ENCODE measurements around the gene NUP214. TPM values are rescaled to one million over a fixed set of nuclear protein-coding genes. Genes with fewer than 3 reads are reported as not detected.
"Not testable (repeated sequence)": the region's sequence is repeated elsewhere in the genome, so short reads cannot be mapped to it uniquely, and the experiment has no call there.

NUP214 gene
- total RNA-seq, 6 experiments from 2014 or later: 34.2 to 43.7 (median 39.3) TPM

DNA sequence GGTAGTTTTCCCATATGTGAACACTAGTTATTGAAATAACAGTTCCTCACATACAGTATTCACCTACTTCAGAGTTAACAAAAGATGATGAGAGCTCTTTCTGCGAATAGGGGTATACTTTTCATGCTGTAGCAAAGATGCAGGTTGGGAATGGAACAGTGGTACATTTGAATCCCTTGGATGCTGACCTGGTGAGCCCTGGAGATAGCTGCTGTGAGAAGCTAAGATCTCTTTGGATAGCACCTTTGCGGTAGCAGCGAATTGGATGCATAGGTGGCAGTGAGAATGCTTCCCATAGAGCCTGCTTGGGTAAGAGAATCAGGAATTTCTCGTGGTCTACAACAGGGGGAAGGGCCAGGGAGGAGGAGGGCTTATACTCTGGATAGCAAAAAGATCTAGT, 61.2 kb downstream of the NUP214 start:
- Mint-ChIP-seq H3K4me1 (ENCODE audit: low read depth) (peaks cover 3% of the 10 kb centered on the region), H3K27ac (no peak overlapping the region; the same call in 1 of the 2 replicates), H3K9me3 (no peaks in the 10 kb centered on the region), H3K36me3 (ENCODE audit: low read depth) (peaks cover 22% of the 10 kb centered on the region; the same call in 1 of the 2 replicates), H3K27me3 (ENCODE audit: insufficient read depth) (no peaks in the 10 kb centered on the region), H3K4me3 (no peak overlapping the region)
- DNase-seq: no peak
- TF ChIP-seq, protein P1, sequence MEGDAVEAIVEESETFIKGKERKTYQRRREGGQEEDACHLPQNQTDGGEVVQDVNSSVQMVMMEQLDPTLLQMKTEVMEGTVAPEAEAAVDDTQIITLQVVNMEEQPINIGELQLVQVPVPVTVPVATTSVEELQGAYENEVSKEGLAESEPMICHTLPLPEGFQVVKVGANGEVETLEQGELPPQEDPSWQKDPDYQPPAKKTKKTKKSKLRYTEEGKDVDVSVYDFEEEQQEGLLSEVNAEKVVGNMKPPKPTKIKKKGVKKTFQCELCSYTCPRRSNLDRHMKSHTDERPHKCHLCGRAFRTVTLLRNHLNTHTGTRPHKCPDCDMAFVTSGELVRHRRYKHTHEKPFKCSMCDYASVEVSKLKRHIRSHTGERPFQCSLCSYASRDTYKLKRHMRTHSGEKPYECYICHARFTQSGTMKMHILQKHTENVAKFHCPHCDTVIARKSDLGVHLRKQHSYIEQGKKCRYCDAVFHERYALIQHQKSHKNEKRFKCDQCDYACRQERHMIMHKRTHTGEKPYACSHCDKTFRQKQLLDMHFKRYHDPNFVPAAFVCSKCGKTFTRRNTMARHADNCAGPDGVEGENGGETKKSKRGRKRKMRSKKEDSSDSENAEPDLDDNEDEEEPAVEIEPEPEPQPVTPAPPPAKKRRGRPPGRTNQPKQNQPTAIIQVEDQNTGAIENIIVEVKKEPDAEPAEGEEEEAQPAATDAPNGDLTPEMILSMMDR (IDR thresholded peaks at IDR 0.05): no peak

DNA sequence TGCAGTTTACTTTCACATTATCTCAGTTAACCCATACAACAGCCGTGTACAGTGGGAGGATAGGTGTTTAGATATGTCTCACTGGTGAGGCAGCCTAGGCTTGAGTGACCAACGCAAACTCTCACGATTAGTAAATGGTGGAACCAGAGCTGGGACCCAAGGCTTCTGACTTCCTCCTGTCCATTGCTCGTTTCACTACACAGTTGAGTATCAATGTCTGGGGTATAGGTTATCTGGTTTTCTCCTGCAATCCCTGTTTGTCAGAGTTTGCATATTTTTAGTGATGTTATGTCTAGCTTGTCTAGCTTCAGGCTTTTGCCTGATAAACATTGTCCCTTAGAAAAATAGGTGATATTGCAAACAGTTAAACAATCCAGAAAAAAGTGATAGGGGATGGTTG, 62.6 kb downstream of the NUP214 start:
- no peak for DNase-seq
- no peak overlapping the region for H3K4me3 Mint-ChIP-seq
- no peak overlapping the region for H3K27ac Mint-ChIP-seq
- peaks cover 18% of the 10 kb centered on the region; the same call in 1 of the 2 replicates for H3K36me3 Mint-ChIP-seq (ENCODE audit: low read depth)
- no peaks in the 10 kb centered on the region; the same call in 1 of the 2 replicates for H3K4me1 Mint-ChIP-seq (ENCODE audit: low read depth)
- TF ChIP-seq, protein P1 (IDR thresholded peaks at IDR 0.05): no peak
- no peaks in the 10 kb centered on the region for H3K27me3 Mint-ChIP-seq (ENCODE audit: insufficient read depth)
- no peaks in the 10 kb centered on the region for H3K9me3 Mint-ChIP-seq

DNA sequence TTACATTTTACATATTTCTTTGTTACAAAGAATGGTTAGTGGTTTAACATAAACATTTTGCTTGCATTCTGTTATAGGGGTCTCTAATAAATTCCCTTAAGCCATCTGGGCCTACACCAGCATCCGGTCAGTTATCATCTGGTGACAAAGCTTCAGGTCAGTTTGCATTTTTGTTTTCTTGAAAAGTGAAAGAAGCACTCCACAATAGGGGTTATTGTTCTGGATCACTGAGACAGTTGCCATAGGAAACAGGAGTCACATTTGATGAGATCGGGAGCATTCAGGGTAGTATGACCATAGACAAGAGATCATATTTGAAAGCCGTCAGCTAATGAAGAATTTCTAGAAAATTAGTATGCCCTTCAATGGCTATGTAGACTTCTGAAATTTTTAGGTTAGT, 63.6 kb downstream of the NUP214 start:
- Mint-ChIP-seq H3K4me1 (ENCODE audit: low read depth) (no peaks in the 10 kb centered on the region; the same call in 1 of the 2 replicates), H3K27me3 (ENCODE audit: insufficient read depth) (no peaks in the 10 kb centered on the region), H3K27ac (no peak overlapping the region), H3K9me3 (no peaks in the 10 kb centered on the region), H3K4me3 (no peak overlapping the region), H3K36me3 (ENCODE audit: low read depth) (peaks cover 18% of the 10 kb centered on the region; the same call in 1 of the 2 replicates)
- no peak for DNase-seq
- TF ChIP-seq, protein P1 (IDR thresholded peaks at IDR 0.05): no peak

DNA sequence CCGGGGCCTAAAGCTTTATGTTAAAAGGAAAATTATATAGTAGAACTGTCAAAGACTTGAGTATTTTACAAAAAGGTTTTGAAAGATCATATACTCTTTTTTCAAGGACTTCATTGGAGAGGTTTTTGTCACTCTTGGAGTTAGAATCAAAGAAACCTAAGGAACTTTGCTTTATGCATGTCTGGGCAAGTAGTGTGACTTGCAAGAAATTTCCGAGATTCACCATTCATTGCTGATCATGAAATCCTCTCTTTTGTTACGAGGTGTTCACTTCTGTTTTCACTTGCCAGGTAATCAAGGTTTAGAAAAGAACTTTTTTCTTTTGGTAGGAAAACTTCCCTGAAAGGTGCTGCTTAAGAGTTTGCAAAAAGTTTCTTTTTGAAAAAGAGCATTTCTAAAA, 64.8 kb downstream of the NUP214 start:
- DNase-seq: no peak
- TF ChIP-seq, protein P1 (IDR thresholded peaks at IDR 0.05): no peak
- no peak overlapping the region for H3K27ac Mint-ChIP-seq
- no peaks in the 10 kb centered on the region for H3K9me3 Mint-ChIP-seq
- H3K27me3 Mint-ChIP-seq (ENCODE audit: insufficient read depth): no peaks in the 10 kb centered on the region
- H3K4me3 Mint-ChIP-seq: no peak overlapping the region
- H3K4me1 Mint-ChIP-seq (ENCODE audit: low read depth): no peaks in the 10 kb centered on the region; the same call in 1 of the 2 replicates
- peaks cover 18% of the 10 kb centered on the region for H3K36me3 Mint-ChIP-seq (ENCODE audit: low read depth)

DNA sequence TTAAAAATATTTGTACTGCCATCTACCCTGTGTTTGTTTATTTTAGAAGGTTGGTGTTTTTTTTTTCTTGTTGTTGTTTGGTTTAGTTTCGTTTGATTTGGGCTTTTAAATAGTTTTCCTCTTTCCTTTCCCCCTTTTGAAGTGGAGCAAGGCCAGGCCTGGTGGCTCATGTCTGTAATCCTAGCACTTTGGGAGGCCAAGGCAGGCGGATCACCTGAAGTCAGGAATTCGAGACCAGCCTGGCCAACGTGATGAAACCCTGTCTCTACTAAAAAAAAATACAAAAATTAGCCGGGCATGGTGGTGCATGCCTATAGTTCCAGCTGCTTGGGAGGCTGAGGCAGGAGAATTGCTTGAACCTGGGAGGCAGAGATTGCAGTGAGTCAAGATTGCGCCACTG, 65.6 kb downstream of the NUP214 start:
- H3K27me3 Mint-ChIP-seq (ENCODE audit: insufficient read depth); H3K27ac Mint-ChIP-seq; H3K9me3 Mint-ChIP-seq; H3K4me3 Mint-ChIP-seq; DNase-seq; H3K4me1 Mint-ChIP-seq (ENCODE audit: low read depth): not testable (repeated sequence)
- peaks cover 18% of the 10 kb centered on the region for H3K36me3 Mint-ChIP-seq (ENCODE audit: low read depth)

DNA sequence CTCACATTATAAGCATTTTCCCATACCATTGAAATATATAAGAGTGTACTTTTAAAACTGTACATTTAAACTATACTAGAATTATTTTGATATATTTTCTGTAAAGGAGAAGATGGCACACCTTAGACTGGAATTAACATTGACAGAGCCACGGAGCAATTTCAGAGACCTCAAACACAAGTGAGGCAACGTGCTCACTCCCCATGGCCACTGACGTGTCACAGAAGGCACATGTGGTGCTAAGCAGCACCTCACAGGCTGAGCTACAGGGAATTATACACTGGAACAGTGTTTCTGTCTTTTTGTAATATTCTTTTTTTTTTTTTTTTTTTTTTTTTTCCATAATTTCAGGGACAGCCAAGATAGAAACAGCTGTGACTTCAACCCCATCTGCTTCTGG, 66.5 kb downstream of the NUP214 start:
- DNase-seq: no peak
- H3K27me3 Mint-ChIP-seq (ENCODE audit: insufficient read depth): no peaks in the 10 kb centered on the region
- H3K36me3 Mint-ChIP-seq (ENCODE audit: low read depth): peaks cover 13% of the 10 kb centered on the region
- no peaks in the 10 kb centered on the region for H3K9me3 Mint-ChIP-seq
- H3K4me3 Mint-ChIP-seq: no peak overlapping the region
- TF ChIP-seq, protein P1 (IDR thresholded peaks at IDR 0.05): no peak
- H3K4me1 Mint-ChIP-seq (ENCODE audit: low read depth): no peaks in the 10 kb centered on the region; the same call in 1 of the 2 replicates
- no peak overlapping the region for H3K27ac Mint-ChIP-seq

Measured in HFFc6 (cell line).